ENCODE results near the gene LILRA2.

DNA sequence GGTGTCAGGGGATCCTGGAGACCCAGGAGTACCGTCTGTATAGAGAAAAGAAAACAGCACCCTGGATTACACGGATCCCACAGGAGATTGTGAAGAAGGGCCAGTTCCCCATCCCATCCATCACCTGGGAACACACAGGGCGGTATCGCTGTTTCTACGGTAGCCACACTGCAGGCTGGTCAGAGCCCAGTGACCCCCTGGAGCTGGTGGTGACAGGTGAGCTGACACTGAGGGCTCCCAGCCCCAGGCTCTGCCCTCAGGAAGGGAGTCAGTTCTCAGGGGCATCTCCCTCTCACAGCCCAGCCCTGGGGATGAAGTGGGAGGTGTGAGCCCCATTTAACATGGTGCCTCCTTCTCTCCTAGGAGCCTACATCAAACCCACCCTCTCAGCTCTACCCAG is 21.1 kb downstream of the LILRA2 start:
- TF ChIP-seq EZH2 (IDR thresholded peaks at IDR 0.05; ENCODE audit: low read depth, unreplicated experiment) (no peak), EZH2phosphoT487 (IDR thresholded peaks at IDR 0.05; ENCODE audit: unreplicated experiment) (no peak), POLR2AphosphoS5 (IDR thresholded peaks at IDR 0.05; ENCODE audit: low read depth) (no peak), ZNF331 (CRISPR knock-in tag; IDR thresholded peaks at IDR 0.05; ENCODE audit: low read depth) (no peak), CREB1 (CRISPR knock-in tag; IDR thresholded peaks at IDR 0.05; ENCODE audit: low read depth) (no peak), NANOG (IDR thresholded peaks at IDR 0.05; ENCODE audit: borderline replicate concordance) (no peak)
- TF ChIP-seq, protein P1, sequence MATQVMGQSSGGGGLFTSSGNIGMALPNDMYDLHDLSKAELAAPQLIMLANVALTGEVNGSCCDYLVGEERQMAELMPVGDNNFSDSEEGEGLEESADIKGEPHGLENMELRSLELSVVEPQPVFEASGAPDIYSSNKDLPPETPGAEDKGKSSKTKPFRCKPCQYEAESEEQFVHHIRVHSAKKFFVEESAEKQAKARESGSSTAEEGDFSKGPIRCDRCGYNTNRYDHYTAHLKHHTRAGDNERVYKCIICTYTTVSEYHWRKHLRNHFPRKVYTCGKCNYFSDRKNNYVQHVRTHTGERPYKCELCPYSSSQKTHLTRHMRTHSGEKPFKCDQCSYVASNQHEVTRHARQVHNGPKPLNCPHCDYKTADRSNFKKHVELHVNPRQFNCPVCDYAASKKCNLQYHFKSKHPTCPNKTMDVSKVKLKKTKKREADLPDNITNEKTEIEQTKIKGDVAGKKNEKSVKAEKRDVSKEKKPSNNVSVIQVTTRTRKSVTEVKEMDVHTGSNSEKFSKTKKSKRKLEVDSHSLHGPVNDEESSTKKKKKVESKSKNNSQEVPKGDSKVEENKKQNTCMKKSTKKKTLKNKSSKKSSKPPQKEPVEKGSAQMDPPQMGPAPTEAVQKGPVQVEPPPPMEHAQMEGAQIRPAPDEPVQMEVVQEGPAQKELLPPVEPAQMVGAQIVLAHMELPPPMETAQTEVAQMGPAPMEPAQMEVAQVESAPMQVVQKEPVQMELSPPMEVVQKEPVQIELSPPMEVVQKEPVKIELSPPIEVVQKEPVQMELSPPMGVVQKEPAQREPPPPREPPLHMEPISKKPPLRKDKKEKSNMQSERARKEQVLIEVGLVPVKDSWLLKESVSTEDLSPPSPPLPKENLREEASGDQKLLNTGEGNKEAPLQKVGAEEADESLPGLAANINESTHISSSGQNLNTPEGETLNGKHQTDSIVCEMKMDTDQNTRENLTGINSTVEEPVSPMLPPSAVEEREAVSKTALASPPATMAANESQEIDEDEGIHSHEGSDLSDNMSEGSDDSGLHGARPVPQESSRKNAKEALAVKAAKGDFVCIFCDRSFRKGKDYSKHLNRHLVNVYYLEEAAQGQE (IDR thresholded peaks at IDR 0.05; ENCODE audit: unreplicated experiment) = no peak
- TF ChIP-seq, protein P2, sequence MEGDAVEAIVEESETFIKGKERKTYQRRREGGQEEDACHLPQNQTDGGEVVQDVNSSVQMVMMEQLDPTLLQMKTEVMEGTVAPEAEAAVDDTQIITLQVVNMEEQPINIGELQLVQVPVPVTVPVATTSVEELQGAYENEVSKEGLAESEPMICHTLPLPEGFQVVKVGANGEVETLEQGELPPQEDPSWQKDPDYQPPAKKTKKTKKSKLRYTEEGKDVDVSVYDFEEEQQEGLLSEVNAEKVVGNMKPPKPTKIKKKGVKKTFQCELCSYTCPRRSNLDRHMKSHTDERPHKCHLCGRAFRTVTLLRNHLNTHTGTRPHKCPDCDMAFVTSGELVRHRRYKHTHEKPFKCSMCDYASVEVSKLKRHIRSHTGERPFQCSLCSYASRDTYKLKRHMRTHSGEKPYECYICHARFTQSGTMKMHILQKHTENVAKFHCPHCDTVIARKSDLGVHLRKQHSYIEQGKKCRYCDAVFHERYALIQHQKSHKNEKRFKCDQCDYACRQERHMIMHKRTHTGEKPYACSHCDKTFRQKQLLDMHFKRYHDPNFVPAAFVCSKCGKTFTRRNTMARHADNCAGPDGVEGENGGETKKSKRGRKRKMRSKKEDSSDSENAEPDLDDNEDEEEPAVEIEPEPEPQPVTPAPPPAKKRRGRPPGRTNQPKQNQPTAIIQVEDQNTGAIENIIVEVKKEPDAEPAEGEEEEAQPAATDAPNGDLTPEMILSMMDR (conservative IDR thresholded peaks at IDR 0.05; ENCODE audit: low read depth in 2 of 2) = no peak
- TF ChIP-seq, protein P3, sequence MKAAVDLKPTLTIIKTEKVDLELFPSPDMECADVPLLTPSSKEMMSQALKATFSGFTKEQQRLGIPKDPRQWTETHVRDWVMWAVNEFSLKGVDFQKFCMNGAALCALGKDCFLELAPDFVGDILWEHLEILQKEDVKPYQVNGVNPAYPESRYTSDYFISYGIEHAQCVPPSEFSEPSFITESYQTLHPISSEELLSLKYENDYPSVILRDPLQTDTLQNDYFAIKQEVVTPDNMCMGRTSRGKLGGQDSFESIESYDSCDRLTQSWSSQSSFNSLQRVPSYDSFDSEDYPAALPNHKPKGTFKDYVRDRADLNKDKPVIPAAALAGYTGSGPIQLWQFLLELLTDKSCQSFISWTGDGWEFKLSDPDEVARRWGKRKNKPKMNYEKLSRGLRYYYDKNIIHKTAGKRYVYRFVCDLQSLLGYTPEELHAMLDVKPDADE (IDR thresholded peaks at IDR 0.05) = no peak
- TF ChIP-seq, protein P4, sequence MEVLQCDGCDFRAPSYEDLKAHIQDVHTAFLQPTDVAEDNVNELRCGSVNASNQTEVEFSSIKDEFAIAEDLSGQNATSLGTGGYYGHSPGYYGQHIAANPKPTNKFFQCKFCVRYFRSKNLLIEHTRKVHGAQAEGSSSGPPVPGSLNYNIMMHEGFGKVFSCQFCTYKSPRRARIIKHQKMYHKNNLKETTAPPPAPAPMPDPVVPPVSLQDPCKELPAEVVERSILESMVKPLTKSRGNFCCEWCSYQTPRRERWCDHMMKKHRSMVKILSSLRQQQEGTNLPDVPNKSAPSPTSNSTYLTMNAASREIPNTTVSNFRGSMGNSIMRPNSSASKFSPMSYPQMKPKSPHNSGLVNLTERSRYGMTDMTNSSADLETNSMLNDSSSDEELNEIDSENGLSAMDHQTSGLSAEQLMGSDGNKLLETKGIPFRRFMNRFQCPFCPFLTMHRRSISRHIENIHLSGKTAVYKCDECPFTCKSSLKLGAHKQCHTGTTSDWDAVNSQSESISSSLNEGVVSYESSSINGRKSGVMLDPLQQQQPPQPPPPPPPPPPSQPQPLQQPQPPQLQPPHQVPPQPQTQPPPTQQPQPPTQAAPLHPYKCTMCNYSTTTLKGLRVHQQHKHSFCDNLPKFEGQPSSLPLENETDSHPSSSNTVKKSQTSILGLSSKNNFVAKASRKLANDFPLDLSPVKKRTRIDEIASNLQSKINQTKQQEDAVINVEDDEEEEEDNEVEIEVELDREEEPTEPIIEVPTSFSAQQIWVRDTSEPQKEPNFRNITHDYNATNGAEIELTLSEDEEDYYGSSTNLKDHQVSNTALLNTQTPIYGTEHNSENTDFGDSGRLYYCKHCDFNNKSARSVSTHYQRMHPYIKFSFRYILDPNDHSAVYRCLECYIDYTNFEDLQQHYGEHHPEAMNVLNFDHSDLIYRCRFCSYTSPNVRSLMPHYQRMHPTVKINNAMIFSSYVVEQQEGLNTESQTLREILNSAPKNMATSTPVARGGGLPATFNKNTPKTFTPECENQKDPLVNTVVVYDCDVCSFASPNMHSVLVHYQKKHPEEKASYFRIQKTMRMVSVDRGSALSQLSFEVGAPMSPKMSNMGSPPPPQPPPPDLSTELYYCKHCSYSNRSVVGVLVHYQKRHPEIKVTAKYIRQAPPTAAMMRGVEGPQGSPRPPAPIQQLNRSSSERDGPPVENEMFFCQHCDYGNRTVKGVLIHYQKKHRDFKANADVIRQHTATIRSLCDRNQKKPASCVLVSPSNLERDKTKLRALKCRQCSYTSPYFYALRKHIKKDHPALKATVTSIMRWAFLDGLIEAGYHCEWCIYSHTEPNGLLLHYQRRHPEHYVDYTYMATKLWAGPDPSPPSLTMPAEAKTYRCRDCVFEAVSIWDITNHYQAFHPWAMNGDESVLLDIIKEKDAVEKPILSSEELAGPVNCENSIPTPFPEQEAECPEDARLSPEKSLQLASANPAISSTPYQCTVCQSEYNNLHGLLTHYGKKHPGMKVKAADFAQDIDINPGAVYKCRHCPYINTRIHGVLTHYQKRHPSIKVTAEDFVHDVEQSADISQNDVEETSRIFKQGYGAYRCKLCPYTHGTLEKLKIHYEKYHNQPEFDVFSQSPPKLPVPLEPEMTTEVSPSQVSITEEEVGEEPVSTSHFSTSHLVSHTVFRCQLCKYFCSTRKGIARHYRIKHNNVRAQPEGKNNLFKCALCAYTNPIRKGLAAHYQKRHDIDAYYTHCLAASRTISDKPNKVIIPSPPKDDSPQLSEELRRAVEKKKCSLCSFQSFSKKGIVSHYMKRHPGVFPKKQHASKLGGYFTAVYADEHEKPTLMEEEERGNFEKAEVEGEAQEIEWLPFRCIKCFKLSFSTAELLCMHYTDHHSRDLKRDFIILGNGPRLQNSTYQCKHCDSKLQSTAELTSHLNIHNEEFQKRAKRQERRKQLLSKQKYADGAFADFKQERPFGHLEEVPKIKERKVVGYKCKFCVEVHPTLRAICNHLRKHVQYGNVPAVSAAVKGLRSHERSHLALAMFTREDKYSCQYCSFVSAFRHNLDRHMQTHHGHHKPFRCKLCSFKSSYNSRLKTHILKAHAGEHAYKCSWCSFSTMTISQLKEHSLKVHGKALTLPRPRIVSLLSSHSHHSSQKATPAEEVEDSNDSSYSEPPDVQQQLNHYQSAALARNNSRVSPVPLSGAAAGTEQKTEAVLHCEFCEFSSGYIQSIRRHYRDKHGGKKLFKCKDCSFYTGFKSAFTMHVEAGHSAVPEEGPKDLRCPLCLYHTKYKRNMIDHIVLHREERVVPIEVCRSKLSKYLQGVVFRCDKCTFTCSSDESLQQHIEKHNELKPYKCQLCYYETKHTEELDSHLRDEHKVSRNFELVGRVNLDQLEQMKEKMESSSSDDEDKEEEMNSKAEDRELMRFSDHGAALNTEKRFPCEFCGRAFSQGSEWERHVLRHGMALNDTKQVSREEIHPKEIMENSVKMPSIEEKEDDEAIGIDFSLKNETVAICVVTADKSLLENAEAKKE (CRISPR knock-in tag; IDR thresholded peaks at IDR 0.05) = no peak
